ENCODE results near the gene PITPNB. TPM values are rescaled to one million over a fixed set of nuclear protein-coding genes. Genes with fewer than 3 reads are reported as not detected.
A peak's percentile ranks its signal among the peaks of the same experiment; 100 is the strongest.

The PITPNB gene
- total and polyA plus RNA-seq, 7 donors = 20.4 to 135 (median 79.9) TPM

DNA sequence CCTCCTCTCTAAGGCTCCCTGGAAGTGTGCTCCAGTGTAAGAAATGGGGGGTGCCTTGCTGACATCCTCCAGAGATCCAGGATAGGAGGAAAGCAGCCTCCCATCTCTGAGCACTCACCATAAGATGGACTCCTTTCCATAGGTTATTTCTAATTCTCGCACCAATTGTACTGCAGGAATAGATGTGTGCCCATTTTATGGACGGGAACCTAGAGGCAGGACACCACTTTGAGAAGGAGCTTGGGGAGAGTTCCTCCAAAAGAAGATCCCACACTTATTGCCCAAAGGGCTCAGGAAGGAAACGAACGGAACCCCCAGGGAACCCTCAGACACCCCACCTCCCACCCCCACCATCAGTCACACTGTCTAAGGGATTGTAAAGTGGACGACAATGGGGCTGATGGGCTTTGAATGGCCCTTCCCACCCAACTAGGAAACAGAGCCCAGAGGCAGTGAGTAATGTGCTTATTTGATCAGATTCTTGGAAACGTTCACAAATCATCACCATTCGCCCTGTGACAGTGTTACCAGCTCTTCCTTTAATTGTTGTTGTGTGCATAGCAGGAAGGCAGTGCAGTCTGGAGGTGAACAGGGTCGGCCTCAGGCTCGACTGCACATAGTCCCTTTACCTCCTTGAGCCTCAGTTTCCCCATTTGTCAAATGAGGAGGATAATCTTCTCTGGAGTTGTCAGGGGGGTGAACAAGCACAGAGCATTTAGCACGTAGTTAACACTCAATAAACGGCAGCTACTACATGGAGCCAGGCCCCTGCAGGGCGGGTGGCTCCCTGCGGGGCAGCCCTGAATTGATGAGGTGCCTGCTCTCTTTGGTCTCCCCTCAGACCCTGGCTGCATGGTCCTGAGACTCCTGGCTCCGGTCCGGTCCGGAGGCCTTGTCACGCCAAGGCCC lies 109.1 kb downstream of the PITPNB start:
- DNase-seq = no peak
- peak overlapping the region in 3 of 4 donors; percentile 8 to 24 (median 15) for H3K4me3 ChIP-seq
- intact Hi-C loops (cut with DNase I) = loop anchor here (5.0 to 10.0 kb wide), 5 partner anchors 405 to 1133 kb away; no protein-coding TSS in a partner anchor

DNA sequence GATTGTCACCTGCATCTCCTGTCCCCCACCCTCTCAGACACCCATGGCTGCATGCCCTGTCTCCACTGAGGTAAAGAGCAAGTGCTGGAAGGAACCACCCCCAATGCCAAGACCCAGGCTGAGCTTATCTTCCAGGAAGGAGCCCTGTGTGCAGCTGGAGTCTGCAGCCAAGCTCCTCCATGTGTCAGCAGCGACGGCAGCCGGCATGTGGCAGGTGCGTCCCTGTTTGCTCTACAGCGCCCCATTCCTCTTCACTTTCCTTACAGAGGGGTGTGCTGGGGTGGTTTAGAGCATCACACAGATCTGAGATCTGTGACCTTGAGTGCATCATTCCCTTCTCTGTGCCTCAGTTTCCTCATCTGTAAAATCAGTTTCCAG lies 109.8 kb downstream of the PITPNB start:
- no peaks in the 10 kb centered on the region for H3K36me3 ChIP-seq
- no peak overlapping the region for H3K4me3 ChIP-seq
- intact Hi-C loops (cut with DNase I) = loop anchor here (5.0 to 10.0 kb wide), 5 partner anchors 404 to 1132 kb away; no protein-coding TSS in a partner anchor
- H3K27ac ChIP-seq = peak overlapping the region in 1 of 4 donors; percentile 80
- no peaks in the 10 kb centered on the region for H3K27me3 ChIP-seq
- WGBS, 2 donors = 10 to 19% methylated on average over 5 of the region's 5 CpGs
- peaks cover 0 to 34% (median 23%) of the 10 kb centered on the region in 4 donors for H3K4me1 ChIP-seq
- DNase-seq = no peak
- TF ChIP-seq EP300 (IDR thresholded peaks at IDR 0.05) = no peak
- TF ChIP-seq POLR2A (IDR thresholded peaks at IDR 0.05) = no peak
- TF ChIP-seq, protein P1, sequence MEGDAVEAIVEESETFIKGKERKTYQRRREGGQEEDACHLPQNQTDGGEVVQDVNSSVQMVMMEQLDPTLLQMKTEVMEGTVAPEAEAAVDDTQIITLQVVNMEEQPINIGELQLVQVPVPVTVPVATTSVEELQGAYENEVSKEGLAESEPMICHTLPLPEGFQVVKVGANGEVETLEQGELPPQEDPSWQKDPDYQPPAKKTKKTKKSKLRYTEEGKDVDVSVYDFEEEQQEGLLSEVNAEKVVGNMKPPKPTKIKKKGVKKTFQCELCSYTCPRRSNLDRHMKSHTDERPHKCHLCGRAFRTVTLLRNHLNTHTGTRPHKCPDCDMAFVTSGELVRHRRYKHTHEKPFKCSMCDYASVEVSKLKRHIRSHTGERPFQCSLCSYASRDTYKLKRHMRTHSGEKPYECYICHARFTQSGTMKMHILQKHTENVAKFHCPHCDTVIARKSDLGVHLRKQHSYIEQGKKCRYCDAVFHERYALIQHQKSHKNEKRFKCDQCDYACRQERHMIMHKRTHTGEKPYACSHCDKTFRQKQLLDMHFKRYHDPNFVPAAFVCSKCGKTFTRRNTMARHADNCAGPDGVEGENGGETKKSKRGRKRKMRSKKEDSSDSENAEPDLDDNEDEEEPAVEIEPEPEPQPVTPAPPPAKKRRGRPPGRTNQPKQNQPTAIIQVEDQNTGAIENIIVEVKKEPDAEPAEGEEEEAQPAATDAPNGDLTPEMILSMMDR (IDR thresholded peaks at IDR 0.05) = no peak
- TF ChIP-seq POLR2AphosphoS5 (IDR thresholded peaks at IDR 0.05) = no peak
- no peaks in the 10 kb centered on the region for H3K9me3 ChIP-seq

More for the DNA sequence above, 109.1 kb downstream of the PITPNB start:
- WGBS, 2 donors = 44 to 72% methylated on average over 17 of the region's 17 CpGs
- Histone ChIP-seq H3K4me1 (peaks cover 0 to 27% (median 16%) of the 10 kb centered on the region in 4 donors), H3K9me3 (no peaks in the 10 kb centered on the region), H3K27ac (peak overlapping the region; percentile 72 to 82 (median 76)), H3K27me3 (no peaks in the 10 kb centered on the region), H3K36me3 (no peaks in the 10 kb centered on the region)
- TF ChIP-seq POLR2A (IDR thresholded peaks at IDR 0.05) = no peak
- TF ChIP-seq POLR2AphosphoS5 (IDR thresholded peaks at IDR 0.05) = peak in 1 of 4 donors; percentile 25
- TF ChIP-seq EP300 (IDR thresholded peaks at IDR 0.05) = no peak
- TF ChIP-seq, protein P1 (IDR thresholded peaks at IDR 0.05) = no peak

DNA sequence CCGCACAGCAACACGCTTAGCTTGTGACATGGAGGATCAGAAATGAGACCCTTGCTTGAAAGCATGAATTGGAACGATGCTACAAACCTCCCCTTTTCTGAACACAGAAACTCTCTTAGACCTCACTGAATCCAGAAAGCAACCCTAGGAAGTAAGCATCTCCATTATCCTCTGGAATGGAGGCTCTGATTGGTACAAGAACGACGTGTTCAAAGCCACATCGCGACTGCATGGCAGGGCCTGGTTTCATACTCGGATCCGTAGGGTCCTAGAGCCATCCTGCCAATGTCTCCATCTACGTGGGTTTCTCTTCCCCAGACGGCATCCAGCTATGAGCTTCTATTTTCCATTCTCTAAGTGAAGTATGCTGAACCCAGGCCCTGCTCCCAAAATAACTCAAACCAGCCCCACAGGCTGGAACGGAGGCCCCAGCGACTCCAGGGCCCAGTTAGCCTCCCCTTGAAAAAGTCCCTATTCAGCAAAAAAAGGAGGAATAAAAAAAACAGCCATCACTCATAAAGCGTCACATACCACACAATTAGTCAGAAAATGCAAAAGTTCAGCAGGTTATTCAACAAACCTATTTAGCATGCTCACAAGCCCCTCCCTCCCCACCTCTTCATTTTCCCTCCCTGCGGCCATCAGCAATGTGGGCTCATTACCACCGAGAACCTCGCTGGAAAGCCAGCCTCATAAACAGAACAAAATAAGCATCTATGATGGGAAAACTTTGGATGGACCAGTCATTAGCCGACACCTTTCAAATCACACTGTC lies 110.4 kb downstream of the PITPNB start:
- no peak overlapping the region for H3K4me3 ChIP-seq
- 79 to 86% methylated on average over 18 of the region's 18 CpGs for WGBS, 2 donors
- H3K27ac ChIP-seq = peak overlapping the region in 1 of 4 donors; percentile 80
- peaks cover 0 to 37% (median 24%) of the 10 kb centered on the region in 4 donors for H3K4me1 ChIP-seq
- DNase-seq = no peak
- no peaks in the 10 kb centered on the region for H3K36me3 ChIP-seq
- no peaks in the 10 kb centered on the region for H3K9me3 ChIP-seq
- intact Hi-C loops (cut with DNase I) = loop anchor here (5.0 to 10.0 kb wide), 5 partner anchors 404 to 1131 kb away; no protein-coding TSS in a partner anchor
- H3K27me3 ChIP-seq = no peaks in the 10 kb centered on the region
- TF ChIP-seq POLR2A (IDR thresholded peaks at IDR 0.05) = no peak
- TF ChIP-seq EP300 (IDR thresholded peaks at IDR 0.05) = no peak
- TF ChIP-seq POLR2AphosphoS5 (IDR thresholded peaks at IDR 0.05) = no peak
- TF ChIP-seq, protein P1 (IDR thresholded peaks at IDR 0.05) = no peak

DNA sequence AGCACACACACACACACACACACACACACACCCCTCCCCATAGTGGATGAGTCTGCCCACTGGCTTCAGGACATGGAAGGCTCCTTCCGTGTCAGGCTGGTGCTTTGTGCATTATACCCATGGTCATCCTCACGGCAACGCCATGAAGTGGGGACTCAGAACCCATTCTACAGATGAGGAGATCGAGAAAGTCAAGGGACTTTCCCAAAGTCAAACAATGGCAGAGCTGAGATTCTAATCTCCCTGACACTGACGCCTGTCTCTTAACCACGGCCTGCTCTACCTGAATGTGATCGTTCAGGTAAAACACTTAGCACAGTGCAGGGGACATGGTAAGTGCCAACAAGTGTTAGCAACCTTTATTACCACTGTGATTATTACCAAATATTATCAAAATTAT lies 113.2 kb downstream of the PITPNB start:
- H3K4me3 ChIP-seq = no peak overlapping the region
- DNase-seq = no peak
- no peaks in the 10 kb centered on the region for H3K9me3 ChIP-seq
- no peak overlapping the region for H3K27ac ChIP-seq
- WGBS, 2 donors = 78 to 86% methylated on average over 7 of the region's 7 CpGs
- no peaks in the 10 kb centered on the region for H3K36me3 ChIP-seq
- H3K4me1 ChIP-seq = peaks cover 0 to 40% (median 32%) of the 10 kb centered on the region in 4 donors
- TF ChIP-seq EP300 (IDR thresholded peaks at IDR 0.05) (no peak), POLR2AphosphoS5 (IDR thresholded peaks at IDR 0.05) (no peak)
- TF ChIP-seq, protein P1 (IDR thresholded peaks at IDR 0.05) = no peak
- H3K27me3 ChIP-seq = peaks cover 0 to 4% (median 1%) of the 10 kb centered on the region in 3 donors
- intact Hi-C loops (cut with DNase I) = loop anchor here (2.0 to 10.0 kb wide), 6 partner anchors 401 to 1129 kb away; no protein-coding TSS in a partner anchor

Data from sigmoid colon (tissue), 7 donors.